Activated T-cell treated with anti-CD3 and anti-CD28 coated beads, Interleukin-2, amount 50 U/mL, for 72 hours (primary cell): ENCODE results near the gene COL2A1. TPM values are rescaled to one million over a fixed set of nuclear protein-coding genes. Genes with fewer than 3 reads are reported as not detected.

Experiments used
- ATAC-seq, 2 donors: fragments of 150-1000 bp; cut with Tn5 transposase; replicated peaks in 1 of 2; 2 replicates each; pipeline ENCODE4 v1.10.0; 2021; ENCODE audit warnings: moderate library complexity in 2 of 2, mild to moderate bottlenecking in 1 of 2
- DNase-seq, 2 donors: peaks; one replicate each; pipeline ENCODE4 v3.0.0; 2021 to 2022; ENCODE audit warnings: mixed read lengths in 1 of 2
- H3K27ac Mint-ChIP-seq: one replicate; pipeline ENCODE4 v1.8.0; 2022; ENCODE audit warnings: mild to moderate bottlenecking, moderate library complexity, mixed read lengths
- H3K27me3 Mint-ChIP-seq: one replicate; pipeline ENCODE4 v1.8.0; 2022; ENCODE audit warnings: low read depth, mixed read lengths
- H3K36me3 Mint-ChIP-seq, 2 donors: one replicate each; pipeline ENCODE4 v1.8.0; 2022; ENCODE audit warnings: mixed read lengths in 2 of 2, mild to moderate bottlenecking in 1 of 2; ENCODE audit not compliant: insufficient read depth in 2 of 2
- H3K4me1 Mint-ChIP-seq: one replicate; pipeline ENCODE4 v1.8.0; 2022; ENCODE audit warnings: low read depth, mixed read lengths
- H3K4me3 Mint-ChIP-seq, 2 donors: one replicate each; pipeline ENCODE4 v1.8.0; 2022; ENCODE audit warnings: mild to moderate bottlenecking in 2 of 2, mixed read lengths in 2 of 2, moderate library complexity in 2 of 2
- H3K9me3 Mint-ChIP-seq, 2 donors: one replicate each; pipeline ENCODE4 v1.8.0; 2022; ENCODE audit warnings: mixed read lengths in 2 of 2
- total RNA-seq, 2 donors: library from RNA; stranded (reverse); gene quantifications; one replicate each; pipeline ENCODE4 v1.2.3, GENCODE V29; 2022

The COL2A1 gene
- total RNA-seq: under 1 TPM in 1 of 2 donors, not detected in 1; 0.14 TPM

GRCh38 chr12:48004053-48004941 lies at the start of gene COL2A1:
TSS of gene COL2A1 (minus strand) at chr12:48004476. CDS start at chr12:48004321, 155 bp downstream.
- Mint-ChIP-seq H3K9me3 (no peaks in the 10 kb centered on the region), H3K4me1 (peaks cover 34% of the 10 kb centered on the region), H3K36me3 (peaks cover 0 to 3% of the 10 kb centered on the region in 2 donors), H3K4me3 (peak within 1 kb of the TSS; percentile 86 to 90), H3K27ac (no peak within 1 kb of the TSS), H3K27me3 (peaks cover 85% of the 10 kb centered on the region)
- ATAC-seq (peak; percentile 73), DNase-seq (peak; percentile 46)

DNA sequence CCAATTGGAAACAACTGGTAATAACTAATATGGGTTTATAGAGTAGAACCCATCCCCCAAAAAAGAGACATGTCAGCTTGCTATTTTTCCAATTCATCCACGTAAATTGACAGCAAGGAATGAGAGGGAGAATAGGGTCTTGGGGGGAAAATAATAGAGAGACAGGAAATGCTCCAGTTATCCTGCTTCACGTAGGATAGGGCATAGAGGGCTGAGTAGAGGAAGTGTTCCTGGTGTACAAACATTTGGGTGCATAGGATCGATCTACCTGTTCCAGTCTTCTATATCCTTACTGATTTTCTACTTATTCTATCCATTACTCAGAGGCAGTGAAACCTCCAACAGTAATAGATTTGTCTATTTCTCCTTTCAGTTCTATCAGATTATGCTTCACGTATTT lies 49.6 kb upstream of the COL2A1 start:
- Mint-ChIP-seq H3K9me3 (peaks cover under 1 to 6% of the 10 kb centered on the region in 2 donors), H3K27me3 (no peaks in the 10 kb centered on the region), H3K27ac (no peak overlapping the region), H3K4me1 (no peaks in the 10 kb centered on the region), H3K4me3 (no peak overlapping the region), H3K36me3 (peaks cover 5 to 7% of the 10 kb centered on the region in 2 donors)
- ATAC-seq (no peak), DNase-seq (no peak)

DNA sequence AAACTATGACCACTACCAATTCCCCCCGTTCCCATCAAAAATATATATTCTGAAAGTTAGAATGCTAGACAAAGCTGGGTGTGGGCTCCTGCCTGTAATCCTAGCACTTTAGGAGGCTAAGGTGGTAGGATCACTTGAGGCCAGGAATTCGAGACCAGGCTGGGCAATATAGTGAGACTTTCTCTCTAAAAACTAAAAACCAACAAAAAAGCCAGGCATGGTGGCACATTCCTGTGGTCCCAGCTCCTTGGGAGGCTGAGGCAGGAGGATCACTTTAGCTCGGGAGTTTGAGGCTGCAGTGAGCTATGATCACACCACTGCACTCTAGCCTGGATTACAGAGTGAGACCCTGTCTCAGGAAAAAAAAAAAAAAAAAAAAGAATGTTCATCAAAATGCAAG lies 48.8 kb upstream of the COL2A1 start:
- H3K9me3 Mint-ChIP-seq: no peaks in the 10 kb centered on the region
- DNase-seq: no peak
- H3K27ac Mint-ChIP-seq: no peak overlapping the region
- H3K36me3 Mint-ChIP-seq: peaks cover 0 to 1% of the 10 kb centered on the region in 2 donors
- H3K4me1 Mint-ChIP-seq: no peaks in the 10 kb centered on the region
- H3K4me3 Mint-ChIP-seq: no peak overlapping the region
- H3K27me3 Mint-ChIP-seq: no peaks in the 10 kb centered on the region
- ATAC-seq: no peak

DNA sequence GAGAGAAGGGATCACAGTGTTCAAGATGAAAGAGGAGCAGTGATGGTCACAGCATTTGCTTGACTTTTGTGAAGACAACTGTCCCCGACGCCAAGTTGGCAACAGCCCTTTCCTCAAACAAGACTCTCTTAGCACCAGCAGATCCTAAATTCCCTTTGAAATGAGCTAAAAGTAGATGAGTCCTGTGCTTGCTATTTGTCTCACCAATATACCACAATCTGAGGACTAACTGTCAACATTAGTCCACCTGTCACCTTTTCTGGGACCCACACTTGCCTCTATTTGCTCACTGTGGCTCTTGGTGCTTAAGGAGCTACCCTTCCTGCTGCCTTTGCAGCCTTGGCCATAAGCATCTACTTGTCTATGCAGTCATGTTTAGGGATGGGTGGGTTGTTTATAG lies 47.4 kb upstream of the COL2A1 start:
- H3K4me1 Mint-ChIP-seq: no peaks in the 10 kb centered on the region
- peaks cover 0 to 1% of the 10 kb centered on the region in 2 donors for H3K36me3 Mint-ChIP-seq
- DNase-seq (no peak), ATAC-seq (no peak)
- no peak overlapping the region for H3K27ac Mint-ChIP-seq
- no peaks in the 10 kb centered on the region for H3K9me3 Mint-ChIP-seq
- no peaks in the 10 kb centered on the region for H3K27me3 Mint-ChIP-seq
- H3K4me3 Mint-ChIP-seq: no peak overlapping the region

- H3K9me3 Mint-ChIP-seq: no peaks in the 10 kb centered on the region
- peaks cover under 1 to 3% of the 10 kb centered on the region in 2 donors for H3K36me3 Mint-ChIP-seq
- H3K27ac Mint-ChIP-seq: no peak overlapping the region
- H3K4me1 Mint-ChIP-seq: no peaks in the 10 kb centered on the region
- DNase-seq: no peak
- H3K4me3 Mint-ChIP-seq: no peak overlapping the region
- ATAC-seq: no peak
- no peaks in the 10 kb centered on the region for H3K27me3 Mint-ChIP-seq
Measured at GRCh38 chr12:48050174-48050573, 45.9 kb upstream of the COL2A1 start.

DNA sequence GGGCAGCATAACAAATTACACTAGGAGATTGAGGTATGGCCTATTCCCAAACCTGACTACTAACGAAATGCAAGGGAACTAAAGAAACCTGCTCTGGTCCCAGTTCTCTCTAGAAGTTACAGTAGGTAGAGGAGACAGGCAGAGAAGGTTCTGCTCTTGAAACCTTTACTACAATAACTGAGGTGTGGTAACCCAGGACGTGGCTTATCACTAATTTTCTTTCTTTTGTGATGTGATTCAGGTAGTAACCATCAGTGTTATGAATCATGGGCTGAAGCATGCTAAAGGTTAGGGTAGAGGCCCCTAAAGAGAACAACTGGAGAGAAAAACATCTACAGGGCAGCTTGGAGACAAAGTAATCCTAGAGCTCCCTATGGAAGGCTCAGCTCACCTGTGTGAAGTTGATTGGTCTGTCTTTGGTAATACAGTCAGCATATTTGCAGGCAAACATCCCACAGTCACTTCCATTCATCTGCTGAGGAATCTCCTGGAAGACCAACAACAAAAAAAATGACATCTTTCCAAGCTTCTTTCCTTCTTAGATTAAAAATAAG lies 41.8 kb upstream of the COL2A1 start:
- H3K36me3 Mint-ChIP-seq: peaks cover 0 to 3% of the 10 kb centered on the region in 2 donors
- ATAC-seq (peak; percentile 50 to 64), DNase-seq (no peak)
- no peaks in the 10 kb centered on the region for H3K27me3 Mint-ChIP-seq
- H3K9me3 Mint-ChIP-seq: no peaks in the 10 kb centered on the region
- H3K4me1 Mint-ChIP-seq: no peaks in the 10 kb centered on the region
- no peak overlapping the region for H3K27ac Mint-ChIP-seq
- no peak overlapping the region for H3K4me3 Mint-ChIP-seq

GRCh38 chr12:48045061-48045846 lies 41.0 kb upstream of the COL2A1 start:
- no peak for DNase-seq
- H3K27me3 Mint-ChIP-seq: no peaks in the 10 kb centered on the region
- H3K4me1 Mint-ChIP-seq: no peaks in the 10 kb centered on the region
- H3K9me3 Mint-ChIP-seq: no peaks in the 10 kb centered on the region
- peaks cover 0 to 3% of the 10 kb centered on the region in 2 donors for H3K36me3 Mint-ChIP-seq
- H3K27ac Mint-ChIP-seq: no peak overlapping the region
- ATAC-seq: no peak
- H3K4me3 Mint-ChIP-seq: no peak overlapping the region

DNA sequence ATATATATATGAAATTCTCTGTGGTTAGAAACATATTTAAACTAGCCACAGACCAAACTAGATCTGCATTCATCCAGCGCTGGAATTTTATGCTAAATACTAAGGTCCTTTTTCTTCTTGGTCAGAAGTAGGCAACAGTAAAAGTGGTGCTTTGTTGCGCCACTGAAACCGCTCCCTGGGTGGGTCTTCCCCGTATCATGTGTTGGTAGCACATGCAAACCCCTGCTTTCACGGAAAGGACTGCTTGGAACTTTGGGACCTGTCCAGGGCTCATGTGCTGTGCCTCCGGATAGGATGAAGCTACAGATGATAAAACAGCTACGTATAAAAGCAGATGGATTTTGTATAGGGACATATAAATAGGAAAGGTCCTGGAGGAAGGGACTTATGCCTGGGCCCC lies 40.1 kb upstream of the COL2A1 start:
- ATAC-seq (no peak), DNase-seq (no peak)
- no peaks in the 10 kb centered on the region for H3K4me1 Mint-ChIP-seq
- peaks cover 0 to 3% of the 10 kb centered on the region in 2 donors for H3K36me3 Mint-ChIP-seq
- H3K27me3 Mint-ChIP-seq: no peaks in the 10 kb centered on the region
- H3K4me3 Mint-ChIP-seq: no peak overlapping the region
- H3K27ac Mint-ChIP-seq: no peak overlapping the region
- H3K9me3 Mint-ChIP-seq: no peaks in the 10 kb centered on the region

DNA sequence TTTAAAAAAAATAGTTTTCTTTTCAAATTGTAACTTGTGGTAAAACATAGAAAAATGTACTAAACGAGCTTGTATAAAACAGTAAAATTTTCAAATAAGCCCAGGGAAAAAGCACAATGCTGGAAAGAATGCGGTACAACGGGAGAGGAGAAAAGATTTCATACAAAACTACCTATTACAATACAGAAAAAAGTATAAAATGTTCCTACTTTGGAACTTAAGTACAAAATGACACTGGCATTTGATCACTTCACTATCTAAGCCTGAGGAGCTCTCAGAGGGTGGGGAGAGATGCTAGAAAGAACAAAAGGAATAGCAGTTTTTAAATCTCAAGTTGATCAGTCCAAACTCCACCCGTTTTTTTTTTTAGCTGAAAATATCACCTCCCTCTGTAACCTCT lies 39.5 kb upstream of the COL2A1 start:
- Mint-ChIP-seq H3K27ac (peak overlapping the region; percentile 93), H3K27me3 (no peaks in the 10 kb centered on the region), H3K4me3 (no peak overlapping the region), H3K36me3 (peaks cover 0 to 3% of the 10 kb centered on the region in 2 donors), H3K4me1 (no peaks in the 10 kb centered on the region), H3K9me3 (no peaks in the 10 kb centered on the region)
- ATAC-seq: no peak
- no peak for DNase-seq

DNA sequence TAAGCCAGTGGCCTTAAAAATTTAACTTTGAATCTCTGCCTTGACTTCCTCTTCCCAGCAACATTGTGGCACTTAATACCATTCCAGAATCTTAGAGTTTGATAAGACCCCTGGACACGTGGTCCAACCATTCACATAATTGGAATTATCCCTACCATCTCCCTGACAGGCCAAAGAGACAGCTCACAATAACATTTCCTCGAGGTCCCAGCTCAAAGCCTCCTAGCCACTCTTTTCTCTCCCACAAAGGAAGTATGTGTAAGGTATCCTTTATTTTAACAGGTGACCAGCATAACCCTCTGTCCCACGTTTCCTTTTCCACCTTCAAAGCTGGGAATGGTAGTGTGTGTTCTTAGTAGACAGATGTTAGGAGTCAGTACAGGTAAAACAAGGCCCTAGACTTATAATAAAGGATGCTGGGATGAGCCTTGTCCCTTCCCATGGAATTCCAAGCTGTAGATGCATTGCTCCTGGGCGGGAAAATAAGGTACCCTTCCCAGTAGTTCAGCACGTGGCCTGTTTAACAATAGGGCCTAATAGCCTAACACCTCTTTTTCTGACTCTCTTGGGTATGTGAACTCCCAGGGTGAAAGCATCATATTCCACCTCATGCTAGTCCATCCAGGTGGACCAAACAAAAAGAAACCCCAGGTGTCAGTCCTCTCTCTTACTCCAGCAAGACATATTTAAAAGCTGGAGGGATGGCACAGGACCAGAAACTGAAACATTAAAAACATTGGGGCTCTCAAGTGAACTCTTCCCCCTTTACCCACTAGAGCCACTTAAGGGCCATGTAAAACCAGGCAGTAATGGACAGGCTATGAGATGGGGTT lies 37.5 kb upstream of the COL2A1 start:
- no peak overlapping the region for H3K4me3 Mint-ChIP-seq
- H3K36me3 Mint-ChIP-seq: peaks cover 0 to 3% of the 10 kb centered on the region in 2 donors
- peaks cover 4% of the 10 kb centered on the region for H3K4me1 Mint-ChIP-seq
- H3K27ac Mint-ChIP-seq: no peak overlapping the region
- DNase-seq: no peak
- H3K27me3 Mint-ChIP-seq: no peaks in the 10 kb centered on the region
- no peaks in the 10 kb centered on the region for H3K9me3 Mint-ChIP-seq
- no peak for ATAC-seq

- Mint-ChIP-seq H3K4me1 (peaks cover 4% of the 10 kb centered on the region), H3K9me3 (no peaks in the 10 kb centered on the region), H3K36me3 (peaks cover 0 to 1% of the 10 kb centered on the region in 2 donors), H3K4me3 (no peak overlapping the region), H3K27me3 (no peaks in the 10 kb centered on the region), H3K27ac (no peak overlapping the region)
- no peak for ATAC-seq
- no peak for DNase-seq
Measured at GRCh38 chr12:48040354-48040753, 36.1 kb upstream of the COL2A1 start.

GRCh38 chr12:48039151-48039550 lies 34.9 kb upstream of the COL2A1 start:
- ATAC-seq: no peak
- H3K4me1 Mint-ChIP-seq: peaks cover 4% of the 10 kb centered on the region
- no peaks in the 10 kb centered on the region for H3K27me3 Mint-ChIP-seq
- H3K36me3 Mint-ChIP-seq: no peaks in the 10 kb centered on the region
- H3K27ac Mint-ChIP-seq: no peak overlapping the region
- no peak for DNase-seq
- H3K9me3 Mint-ChIP-seq: no peaks in the 10 kb centered on the region
- H3K4me3 Mint-ChIP-seq: no peak overlapping the region
